HG02610 (cell line): Measurements from ENCODE around the gene TRAPPC11.

Source experiments
- ATAC-seq: cut with Tn5 transposase; IDR thresholded peaks from one replicate; pipeline ENCODE4 v1.9.1; 2021; ENCODE audit warnings: mild to moderate bottlenecking, moderate library complexity; ENCODE audit not compliant: unreplicated experiment

Gene TRAPPC11

DNA sequence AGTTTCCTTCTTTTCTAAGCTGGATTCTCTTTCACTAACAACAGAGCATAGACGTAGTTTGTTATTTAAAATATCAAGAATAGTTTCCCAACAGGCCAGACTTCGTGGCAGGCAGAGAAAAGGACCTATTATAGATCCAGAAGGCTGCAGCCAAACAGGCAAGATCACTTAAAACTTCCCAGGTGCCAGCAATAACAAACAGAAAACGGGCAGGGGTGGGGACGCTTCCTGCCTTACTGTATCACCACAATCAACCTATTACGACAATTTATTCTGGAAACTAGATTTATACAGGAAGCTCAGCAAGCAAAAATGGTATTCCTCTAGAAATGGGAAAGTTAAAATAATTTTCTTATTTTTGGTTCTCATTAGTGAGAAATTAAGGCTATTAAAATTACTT lies 22.2 kb upstream of the TRAPPC11 start:
- ATAC-seq: no peak

DNA sequence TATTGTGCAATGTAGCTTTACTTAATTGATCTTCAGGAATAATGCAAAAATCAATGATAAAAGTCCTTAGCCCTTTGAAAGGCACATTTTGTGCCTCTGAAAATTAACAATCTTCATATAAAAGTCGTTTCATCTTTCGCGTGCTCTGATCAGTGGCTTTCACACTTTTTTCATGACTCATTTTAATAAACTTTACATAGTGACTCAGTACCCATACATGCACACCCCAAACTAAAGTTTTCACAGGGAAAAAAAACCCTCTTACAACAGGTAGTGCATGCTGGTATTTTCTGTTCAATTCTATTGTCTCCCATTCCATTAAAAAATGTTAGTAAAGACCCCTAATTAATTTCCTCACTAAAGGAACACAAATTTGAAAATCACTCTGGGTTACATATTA lies 21.6 kb upstream of the TRAPPC11 start:
- ATAC-seq: no peak

DNA sequence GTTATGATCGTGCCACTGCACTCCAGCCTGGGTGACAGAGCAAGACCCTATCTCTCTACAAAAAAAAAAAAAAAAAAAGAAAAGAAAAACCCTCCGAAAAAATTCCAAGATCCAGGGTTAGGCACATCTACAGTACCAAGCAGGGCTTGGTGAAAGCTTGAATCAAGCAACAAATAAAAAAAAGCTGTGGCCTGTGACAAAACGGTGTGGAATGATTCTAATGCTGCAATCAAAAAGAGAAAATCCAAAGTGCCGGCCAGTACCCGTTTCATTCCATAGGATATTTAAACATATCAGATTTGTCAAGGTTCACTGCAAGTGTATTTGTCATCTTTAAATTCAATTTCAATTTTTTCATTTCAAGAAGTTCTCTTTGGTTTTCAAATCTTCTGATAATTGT lies 20.7 kb upstream of the TRAPPC11 start:
- no peak for ATAC-seq

DNA sequence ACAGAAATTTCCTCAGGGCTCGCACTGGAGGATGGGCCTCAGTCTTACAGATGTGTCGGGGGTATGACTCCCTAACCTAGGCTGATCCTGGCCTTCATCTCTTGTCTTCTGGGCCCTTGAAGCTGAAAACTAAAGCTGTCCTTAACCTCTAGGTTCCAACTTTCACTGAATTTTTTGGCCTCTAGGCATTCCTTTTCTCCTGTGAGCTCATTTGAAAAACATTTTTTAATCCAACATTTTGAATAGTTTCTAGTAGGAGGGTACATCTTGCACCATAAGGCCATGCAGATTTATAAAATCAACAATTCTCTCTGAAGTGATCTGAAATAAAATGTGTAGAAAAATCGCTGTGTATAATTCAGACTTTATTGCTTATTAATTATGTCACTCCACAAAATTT lies 19.8 kb upstream of the TRAPPC11 start:
- ATAC-seq: no peak

DNA sequence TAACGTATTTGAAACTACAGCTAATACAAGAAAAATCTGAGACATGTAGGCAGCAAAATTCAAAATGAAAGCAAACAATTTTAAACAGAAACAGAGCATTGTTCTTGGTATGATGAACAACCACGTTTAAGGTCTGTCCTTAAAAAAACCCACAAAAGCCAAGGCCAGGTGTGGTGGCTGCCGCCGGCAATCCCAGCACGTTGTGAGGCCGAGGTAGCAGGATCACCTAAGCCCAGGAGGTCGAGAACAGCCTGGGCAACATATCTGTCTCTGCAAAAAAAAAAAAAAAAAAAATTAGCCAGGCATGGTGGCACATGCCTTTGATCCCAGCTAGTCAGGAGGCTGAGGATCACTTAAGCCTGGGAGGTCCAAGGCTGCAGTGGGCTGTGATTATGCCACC lies 13.8 kb upstream of the TRAPPC11 start:
- no peak for ATAC-seq

DNA sequence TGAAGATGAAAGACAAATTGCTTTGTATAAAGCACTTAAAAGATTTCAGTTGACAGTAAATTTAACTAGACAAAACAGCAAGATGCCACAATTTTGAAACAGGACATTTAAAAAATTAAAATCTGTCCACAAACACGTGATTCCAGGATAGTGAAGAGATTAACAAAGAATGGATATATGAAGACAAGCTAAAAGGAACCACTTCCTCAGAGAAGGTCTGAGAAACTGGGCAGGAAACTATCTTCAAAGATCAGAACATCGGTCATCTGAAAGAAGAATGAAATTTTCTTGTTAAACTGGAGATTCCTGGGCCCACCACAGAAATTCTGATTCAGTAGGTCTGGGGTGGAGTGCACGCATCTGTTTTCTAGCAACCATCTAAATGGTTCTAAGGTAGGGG lies 1.5 kb upstream of the TRAPPC11 start:
- ATAC-seq: no peak

DNA sequence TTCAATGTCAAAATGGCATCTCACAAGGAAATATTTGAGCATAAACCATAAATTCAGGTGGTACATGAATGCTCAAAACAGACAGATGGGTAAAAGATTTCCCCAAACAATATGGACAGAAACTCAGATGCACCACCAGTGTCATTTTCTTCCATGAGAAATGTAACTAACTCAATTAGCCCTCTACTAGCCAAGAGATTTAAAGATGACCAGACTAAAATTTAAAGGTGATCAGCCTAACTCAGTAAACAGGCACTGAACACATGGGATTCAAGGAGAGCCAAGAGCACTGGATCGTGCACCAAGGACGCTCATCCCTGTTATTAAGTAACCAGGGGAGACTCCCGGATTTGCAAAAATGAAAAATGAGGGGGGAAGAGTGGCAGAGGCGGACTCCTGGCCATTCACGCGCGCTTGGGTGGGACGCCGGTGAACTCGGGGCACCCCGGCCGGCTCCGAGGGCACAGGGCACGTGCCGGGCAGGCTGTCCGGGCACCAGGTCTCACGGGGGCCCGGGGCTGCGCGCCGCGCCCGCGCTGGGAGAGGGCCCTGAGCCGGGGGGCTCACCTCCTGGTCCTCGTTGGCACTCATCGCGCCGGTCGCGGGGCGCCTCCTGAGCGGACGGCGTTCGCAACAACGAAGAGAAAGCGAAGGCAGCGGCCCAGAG lies 598 bp upstream of the TRAPPC11 start:
- peak; percentile 28 for ATAC-seq

DNA sequence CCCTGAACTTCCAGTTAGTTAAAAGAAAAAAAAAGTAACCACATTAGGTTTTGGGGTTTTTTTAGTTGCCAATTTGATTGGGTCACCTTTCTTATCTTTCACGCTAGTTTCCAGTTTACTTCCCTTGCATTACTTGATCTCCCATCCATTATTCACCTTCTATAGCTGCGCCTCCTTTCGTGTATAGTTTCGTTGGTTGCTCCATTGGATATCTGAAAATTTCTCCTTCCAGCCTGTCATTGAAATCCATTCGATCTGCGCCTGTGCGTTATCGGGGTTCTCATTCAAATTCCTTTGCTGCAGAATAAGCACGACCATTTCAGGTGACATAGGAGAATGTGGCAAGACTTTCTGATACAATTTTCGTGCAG lies 764 bp downstream of the TRAPPC11 start:
- ATAC-seq: no peak

DNA sequence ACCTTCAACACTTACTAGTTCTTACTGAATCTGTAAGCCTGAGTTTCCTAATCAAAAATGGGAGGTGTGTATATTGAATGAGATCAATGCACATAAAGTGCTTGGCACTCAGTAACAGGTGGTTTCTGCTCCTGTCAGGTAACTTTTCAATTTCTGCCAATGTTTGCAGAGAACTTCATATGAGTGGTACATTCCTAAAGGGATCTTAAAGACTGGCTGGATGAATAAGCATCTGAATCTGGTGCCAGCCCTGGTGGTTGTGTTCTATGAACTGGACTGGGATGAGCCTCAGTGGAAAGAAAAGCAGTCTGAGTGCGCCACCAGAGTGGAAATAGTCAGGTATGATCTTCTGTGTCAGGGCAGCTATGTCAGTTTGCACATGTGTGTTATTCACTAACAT lies 7.0 kb downstream of the TRAPPC11 start:
- ATAC-seq: no peak

DNA sequence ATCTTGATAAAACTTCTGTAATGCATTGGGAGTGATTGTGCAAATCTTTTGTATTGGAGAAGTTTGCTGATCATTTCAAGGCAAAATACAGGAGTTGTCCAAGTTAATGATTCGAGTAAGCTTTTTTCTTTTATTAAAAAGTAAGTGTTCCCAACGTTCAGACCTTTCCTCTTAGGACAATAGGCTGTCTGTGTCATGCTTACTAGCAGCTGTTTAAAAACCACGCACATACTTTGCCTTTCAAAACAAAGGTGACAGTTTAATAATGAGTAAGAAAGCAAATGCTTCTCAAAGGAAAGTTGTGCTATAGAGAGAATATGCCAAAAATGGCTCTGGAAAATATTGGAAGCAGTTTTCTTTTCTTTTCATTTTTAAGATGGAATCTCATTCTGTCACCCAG lies 11.2 kb downstream of the TRAPPC11 start:
- ATAC-seq: no peak

DNA sequence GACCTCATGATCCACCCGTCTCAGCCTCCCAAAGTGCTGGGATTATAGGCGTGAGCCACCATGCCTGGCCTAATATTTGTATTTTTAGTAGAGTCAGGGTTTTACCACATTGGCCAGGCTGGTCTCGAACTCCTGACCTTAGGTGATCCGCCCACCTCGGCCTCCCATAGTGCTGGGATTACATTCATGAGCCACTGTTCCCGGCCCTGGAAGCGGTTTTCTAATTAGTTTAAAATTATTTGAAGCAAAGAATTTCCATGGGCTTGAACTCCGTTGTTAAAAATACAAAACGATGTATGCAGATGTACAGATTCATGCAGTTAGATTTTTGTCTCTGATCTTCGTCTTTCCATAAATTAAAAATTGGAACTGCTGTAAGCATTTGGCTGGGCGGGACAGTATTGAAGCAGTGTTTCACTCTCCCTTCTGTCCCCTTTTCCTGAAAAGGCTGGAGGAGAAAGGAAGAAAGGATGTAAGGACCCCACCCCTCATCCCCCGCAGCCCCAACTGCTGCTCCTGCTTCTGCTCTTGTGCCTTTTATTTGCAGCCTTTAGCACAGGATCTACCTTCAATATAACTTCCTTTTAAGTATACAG lies 12.0 kb downstream of the TRAPPC11 start:
- ATAC-seq: no peak

DNA sequence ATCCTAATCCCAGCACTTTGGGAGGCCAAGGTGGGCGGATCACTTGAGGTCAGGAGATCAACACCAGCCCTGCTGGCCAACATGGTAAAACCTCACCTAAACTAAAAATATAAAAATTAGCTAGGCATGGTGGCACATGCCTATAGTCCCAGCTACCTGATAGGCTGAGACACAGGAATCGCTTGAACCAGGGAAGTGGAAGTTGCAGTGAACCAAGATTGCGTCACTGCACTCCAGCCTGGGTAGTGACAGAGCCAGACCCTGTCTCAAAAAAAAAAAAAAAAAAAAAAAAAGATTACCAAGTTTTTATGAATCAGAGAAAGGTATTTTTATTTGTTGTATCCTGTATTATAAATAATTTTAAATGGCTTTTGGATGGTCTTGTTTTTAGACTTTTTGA lies 15.1 kb downstream of the TRAPPC11 start:
- ATAC-seq: no peak

DNA sequence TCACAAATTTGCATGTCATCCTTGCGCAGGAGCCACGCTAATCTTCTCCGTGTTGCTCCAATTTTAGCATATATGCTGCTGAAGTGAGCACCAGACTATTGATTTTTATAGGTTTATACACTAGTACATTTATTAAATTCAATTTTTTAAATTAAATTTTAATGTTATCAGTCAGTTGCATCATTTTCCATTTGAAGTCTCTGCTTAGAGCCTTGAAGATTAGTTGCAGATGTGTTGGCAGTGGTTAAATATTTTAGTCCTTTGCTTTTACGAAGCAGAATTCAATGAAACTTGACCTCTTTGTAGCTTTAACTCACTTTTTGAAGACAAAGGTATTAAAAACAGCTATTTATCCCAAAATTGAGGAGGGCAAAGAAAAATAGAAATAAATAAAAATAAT lies 16.5 kb downstream of the TRAPPC11 start:
- ATAC-seq: no peak

DNA sequence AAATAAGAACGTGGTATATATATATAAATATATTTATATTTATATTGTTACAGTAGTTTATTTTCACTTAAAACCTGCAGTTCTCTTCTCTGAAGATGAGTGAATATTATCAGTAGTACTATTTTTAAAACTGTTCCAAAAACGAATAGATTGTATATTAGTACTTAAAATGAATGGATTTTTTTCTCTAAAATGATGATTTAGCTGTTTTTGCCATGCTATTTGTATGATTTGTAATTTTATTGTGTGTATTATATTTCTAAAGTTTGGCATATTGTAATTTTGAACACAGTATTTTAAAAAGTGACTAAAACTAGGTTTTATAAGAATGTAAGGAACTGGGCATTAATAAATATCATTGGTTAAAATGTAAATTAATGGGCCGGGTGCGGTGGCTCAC lies 22.0 kb downstream of the TRAPPC11 start:
- no peak for ATAC-seq

DNA sequence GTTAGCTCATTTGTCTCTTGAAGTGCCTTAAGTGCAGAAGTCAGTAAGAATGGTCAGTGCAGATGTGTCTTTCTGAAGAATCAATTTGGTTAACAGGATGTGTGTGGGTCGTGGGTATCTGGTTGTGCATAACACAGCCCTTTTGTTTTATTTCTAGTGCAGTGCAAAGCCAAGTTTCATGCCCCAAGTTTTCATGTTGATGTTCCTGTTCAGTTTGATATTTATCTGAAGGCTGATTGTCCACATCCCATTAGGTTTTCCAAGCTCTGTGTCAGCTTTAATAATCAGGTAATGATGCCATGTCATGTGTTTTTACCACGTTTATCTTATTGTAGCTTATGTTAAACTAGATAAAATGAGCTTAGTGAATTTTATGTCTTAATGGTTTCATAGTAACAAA lies 27.4 kb downstream of the TRAPPC11 start:
- ATAC-seq: no peak

DNA sequence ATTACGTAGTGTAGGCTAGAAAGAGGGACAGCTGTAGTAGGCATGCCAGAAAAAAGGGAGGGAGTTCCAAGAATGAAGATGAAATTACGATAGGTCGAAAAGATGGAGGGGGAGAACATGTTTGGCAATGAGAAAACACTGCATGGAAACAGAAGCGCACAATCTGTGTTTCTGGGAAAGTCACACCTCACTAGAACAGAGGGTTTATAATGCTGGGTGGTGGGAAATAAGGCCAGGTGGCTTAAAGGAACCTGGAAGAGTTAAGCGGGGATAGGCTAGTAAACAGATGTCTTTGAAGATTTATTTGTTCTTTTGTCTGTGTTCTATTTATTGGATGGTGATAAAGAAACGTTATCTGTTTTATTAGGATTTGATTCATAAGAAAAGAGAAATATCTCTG lies 29.1 kb downstream of the TRAPPC11 start:
- no peak for ATAC-seq

DNA sequence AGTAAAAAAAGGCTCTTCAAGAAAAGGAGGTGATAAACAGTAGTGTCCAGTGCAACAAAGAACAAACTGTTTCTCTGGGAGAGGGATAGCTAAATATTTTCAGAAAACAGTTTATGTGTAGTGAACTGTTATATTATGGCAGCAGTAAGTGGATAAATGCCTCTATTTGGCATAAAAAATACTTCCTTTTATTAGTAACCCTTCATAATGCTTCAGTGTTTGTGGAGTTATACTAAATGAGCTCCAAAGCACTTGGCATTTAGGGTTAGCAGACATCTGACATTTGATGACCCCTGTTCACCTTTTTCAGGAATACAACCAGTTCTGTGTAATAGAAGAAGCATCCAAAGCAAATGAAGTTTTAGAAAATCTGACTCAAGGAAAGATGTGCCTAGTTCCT lies 31.9 kb downstream of the TRAPPC11 start:
- ATAC-seq: no peak

DNA sequence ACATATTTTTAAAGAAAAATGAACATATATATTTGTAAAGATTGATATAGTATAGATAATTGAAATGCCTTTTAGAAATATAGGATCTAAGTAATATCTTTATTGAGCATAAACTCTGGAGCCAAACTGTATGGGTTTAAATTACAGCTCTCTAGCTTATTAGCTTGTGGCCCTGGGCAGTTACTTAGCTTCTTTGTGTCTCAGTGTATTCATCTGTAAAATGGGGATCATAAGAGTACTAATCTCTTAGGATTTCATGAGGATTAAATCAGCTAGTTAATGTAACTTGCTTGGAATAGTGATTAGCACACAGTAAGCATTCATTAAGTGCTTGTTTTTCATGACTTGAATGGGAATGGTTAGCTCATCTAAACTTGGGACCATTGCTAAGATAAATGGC lies 32.8 kb downstream of the TRAPPC11 start:
- ATAC-seq: no peak

DNA sequence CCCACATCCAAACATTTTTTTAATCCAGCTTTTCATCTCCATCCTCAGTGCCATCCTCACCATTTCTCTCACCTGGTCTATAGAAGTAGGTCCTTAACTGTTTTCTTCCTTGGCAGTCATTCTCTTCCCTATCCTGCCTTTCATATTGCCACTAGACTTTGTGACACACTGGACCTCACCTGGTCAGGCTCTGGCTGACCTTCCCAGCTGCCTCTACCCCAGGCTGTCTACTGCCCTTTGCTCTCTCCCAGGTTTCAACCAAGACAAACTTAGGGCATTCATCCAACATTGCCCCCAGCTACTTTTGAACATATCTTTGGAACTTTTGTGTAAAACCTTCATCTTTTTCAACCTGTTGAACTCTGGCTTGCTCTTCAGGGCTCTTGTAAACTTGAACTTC lies 39.8 kb downstream of the TRAPPC11 start:
- ATAC-seq: no peak

DNA sequence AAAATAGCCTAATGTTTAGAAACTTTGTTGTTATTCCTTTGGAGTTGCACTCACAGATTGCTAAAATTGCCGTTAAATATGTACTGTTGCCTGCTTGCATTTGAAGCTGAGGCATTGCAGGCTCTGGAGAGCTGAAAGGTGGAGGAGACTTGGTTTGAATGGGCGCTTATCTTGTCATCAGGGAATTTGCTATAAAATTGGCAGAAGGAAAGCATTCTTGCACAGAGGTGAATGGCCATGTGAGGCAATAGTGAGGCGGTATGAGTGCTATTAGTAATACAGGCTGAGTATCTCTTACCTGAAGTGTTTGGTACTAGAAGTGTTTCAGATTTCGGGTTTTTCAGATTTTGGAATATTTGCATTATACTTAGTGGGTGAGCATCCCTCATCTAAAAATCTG lies 41.3 kb downstream of the TRAPPC11 start:
- no peak for ATAC-seq

DNA sequence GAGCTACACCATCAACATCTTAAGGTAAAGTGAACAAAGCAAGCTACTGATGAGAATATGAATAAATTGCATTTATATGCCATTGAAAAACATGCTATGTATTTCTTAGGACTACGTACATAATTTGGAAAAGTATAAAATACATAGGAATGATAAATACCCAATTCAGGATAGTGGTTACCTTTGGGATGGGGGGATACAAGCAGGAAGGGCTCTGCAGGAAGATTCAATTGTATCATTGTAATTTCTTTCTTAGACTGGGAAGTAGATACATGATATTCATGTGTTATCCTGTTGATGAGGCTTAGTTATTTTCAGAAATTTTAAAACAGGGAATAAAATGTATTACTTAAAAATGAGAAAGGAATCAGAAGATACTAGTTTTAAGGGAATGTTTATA lies 43.4 kb downstream of the TRAPPC11 start:
- ATAC-seq: no peak

DNA sequence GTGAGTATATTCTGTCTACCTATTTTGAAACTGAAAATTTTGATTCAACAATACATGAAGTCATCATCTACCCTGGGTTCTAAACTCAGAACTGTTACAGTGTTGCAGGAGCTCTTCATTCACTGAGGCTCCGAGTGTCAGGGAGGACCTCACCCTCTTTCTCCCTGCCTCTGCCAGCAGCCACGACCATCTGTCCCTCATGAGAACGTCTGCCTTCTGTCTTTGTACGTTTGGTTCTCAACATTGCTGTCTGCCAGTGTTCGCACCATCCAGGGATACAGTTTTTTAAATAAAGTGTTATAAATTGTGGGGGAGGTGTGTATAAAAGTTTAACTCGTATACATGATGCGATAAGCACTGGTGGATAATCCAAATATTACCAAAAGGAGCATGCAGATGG lies 55.5 kb downstream of the TRAPPC11 start:
- ATAC-seq: no peak

DNA sequence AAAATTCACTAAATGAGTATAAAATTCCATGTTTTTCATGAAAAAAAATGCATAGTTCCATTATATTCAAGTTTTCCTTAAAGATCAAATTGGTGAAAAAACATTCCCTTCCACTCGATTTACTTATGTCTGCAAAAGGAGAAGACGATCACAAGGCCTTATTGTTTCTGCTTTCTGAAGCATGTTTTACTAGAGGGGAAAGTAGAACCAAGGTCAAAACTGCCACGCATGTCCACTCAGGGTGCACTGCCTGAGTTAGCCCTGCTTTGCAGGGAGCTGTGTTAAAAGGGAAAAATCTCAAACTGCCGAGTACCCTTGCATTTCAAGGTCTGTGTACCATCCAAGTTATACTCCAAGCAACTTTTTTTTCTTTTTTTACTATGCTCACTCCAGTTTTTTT lies 57.2 kb downstream of the TRAPPC11 start:
- ATAC-seq: no peak
